Left lung (tissue), 10 donors: ENCODE measurements around the gene FAM43A. TPM values are rescaled to one million over a fixed set of nuclear protein-coding genes. Genes with fewer than 3 reads are reported as not detected.

Source experiments
- ATAC-seq: fragments of 200-7000 bp; cut with Tn5 transposase; one replicate; pipeline ENCODE4 v1.9.1; 2020; ENCODE audit warnings: moderate library complexity
- DNase-seq, 4 donors: peaks; one replicate each; pipeline ENCODE4 v3.0.0-alpha.2; 2013 to 2020
- H3K27ac ChIP-seq, 2 donors: fragments of 200-600 bp; sonication (generic) in 1 of 2; one replicate each; pipeline versions ENCODE4 v1.5.0 to v1.8.0; 2020 to 2021
- H3K27me3 ChIP-seq, 2 donors: fragments of 200-600 bp; sonication (generic) in 1 of 2; one replicate each; pipeline versions ENCODE4 v1.5.0 to v1.8.0; 2020 to 2021
- H3K36me3 ChIP-seq, 2 donors: fragments of 200-600 bp; sonication (generic) in 1 of 2; one replicate each; pipeline versions ENCODE4 v1.5.0 to v1.8.0; 2020 to 2021
- H3K4me1 ChIP-seq, 2 donors: fragments of 200-600 bp; one replicate each; pipeline ENCODE4 v1.8.0; 2021
- H3K4me3 ChIP-seq, 2 donors: fragments of 200-600 bp; sonication (generic) in 1 of 2; one replicate each; pipeline versions ENCODE4 v1.5.0 to v1.8.0; 2020 to 2021; ENCODE audit warnings: mild to moderate bottlenecking in 1 of 2
- H3K9me3 ChIP-seq, 2 donors: fragments of 200-600 bp; sonication (generic) in 1 of 2; one replicate each; pipeline versions ENCODE4 v1.5.0 to v1.8.0; 2020 to 2021
- intact Hi-C, 2 donors: fragments of 100-400 bp; cut with DNase I; formaldehyde crosslinking; loops; one replicate each; pipeline versions ENCODE4 v1.11.2 to v1.14.2; 2022
- polyA plus RNA-seq, 6 donors: library from polyadenylated mRNA; unstranded; fragments of 120-200 nt; gene quantifications; one replicate each; pipeline ENCODE4 v1.2.1, GENCODE V29; 2013; ENCODE audit not compliant: insufficient read length in 6 of 6
- total RNA-seq, 2 donors: library from RNA; stranded (reverse); fragmentation: NEBNext Ultra II Directional; extraction: Animal tissue kit (Norgen Biotek cat#: 25700); gene quantifications; one replicate each; pipeline ENCODE4 v1.2.1, GENCODE V29; 2021
- TF ChIP-seq, protein P1 (sequence below), 2 donors: fragments of 200-600 bp; sonication (generic) in 1 of 2; IDR thresholded peaks; one replicate each; pipeline versions ENCODE4 v1.5.0 to v1.8.0; 2021; ENCODE audit warnings: antibody characterized with exemption in 2 of 2
- donor health status: DM: no; HTN: yes; CAD: no.
- donor health status: DM: no; HTN: no; CAD: no.

Gene FAM43A
- total and polyA plus RNA-seq, 8 donors = 6.4 to 25.4 (median 17.2) TPM

DNA sequence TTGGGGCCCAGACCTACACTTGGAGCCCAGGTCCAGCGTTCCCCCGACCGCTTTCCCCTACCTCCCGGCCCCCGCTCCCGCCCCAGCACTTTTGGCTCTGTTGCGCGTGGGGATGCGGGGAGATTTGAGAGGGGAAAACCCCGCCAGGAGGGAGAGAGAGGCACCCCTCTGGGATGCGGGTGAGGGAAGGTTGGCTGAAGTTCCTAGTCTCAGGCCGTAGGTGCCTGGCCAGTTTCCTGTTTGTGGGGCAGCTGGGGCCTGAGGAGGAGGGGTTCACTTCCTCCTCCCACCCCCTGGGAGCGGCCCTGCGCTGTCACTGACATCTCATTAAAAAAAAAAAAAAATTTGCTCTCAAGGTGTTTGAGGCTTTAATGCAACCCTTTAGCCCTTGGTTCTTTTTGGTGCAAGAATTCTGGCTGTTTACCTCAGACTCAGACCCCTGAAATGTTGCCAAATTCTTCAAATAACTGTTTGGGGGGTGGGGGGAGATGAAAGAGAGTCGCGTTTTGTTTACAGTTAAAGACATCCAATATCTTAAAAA lies 2.6 kb downstream of the FAM43A start:
- Histone ChIP-seq H3K4me3 (peak overlapping the region; percentile 60 to 66), H3K9me3 (no peaks in the 10 kb centered on the region), H3K4me1 (peaks cover 24 to 47% of the 10 kb centered on the region in 2 donors), H3K27me3 (peaks cover 0 to 28% of the 10 kb centered on the region in 2 donors), H3K27ac (peak overlapping the region; percentile 37 to 84), H3K36me3 (no peaks in the 10 kb centered on the region)
- peak; percentile 3 for ATAC-seq
- intact Hi-C loops = loop anchor here in 1 of 2 donors (5.0 kb wide), 1 partner anchor 419 kb away; no protein-coding TSS in a partner anchor
- TF ChIP-seq, protein P1, sequence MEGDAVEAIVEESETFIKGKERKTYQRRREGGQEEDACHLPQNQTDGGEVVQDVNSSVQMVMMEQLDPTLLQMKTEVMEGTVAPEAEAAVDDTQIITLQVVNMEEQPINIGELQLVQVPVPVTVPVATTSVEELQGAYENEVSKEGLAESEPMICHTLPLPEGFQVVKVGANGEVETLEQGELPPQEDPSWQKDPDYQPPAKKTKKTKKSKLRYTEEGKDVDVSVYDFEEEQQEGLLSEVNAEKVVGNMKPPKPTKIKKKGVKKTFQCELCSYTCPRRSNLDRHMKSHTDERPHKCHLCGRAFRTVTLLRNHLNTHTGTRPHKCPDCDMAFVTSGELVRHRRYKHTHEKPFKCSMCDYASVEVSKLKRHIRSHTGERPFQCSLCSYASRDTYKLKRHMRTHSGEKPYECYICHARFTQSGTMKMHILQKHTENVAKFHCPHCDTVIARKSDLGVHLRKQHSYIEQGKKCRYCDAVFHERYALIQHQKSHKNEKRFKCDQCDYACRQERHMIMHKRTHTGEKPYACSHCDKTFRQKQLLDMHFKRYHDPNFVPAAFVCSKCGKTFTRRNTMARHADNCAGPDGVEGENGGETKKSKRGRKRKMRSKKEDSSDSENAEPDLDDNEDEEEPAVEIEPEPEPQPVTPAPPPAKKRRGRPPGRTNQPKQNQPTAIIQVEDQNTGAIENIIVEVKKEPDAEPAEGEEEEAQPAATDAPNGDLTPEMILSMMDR (IDR thresholded peaks at IDR 0.05) = no peak
- peak; percentile 41 to 75 (median 64) for DNase-seq

DNA sequence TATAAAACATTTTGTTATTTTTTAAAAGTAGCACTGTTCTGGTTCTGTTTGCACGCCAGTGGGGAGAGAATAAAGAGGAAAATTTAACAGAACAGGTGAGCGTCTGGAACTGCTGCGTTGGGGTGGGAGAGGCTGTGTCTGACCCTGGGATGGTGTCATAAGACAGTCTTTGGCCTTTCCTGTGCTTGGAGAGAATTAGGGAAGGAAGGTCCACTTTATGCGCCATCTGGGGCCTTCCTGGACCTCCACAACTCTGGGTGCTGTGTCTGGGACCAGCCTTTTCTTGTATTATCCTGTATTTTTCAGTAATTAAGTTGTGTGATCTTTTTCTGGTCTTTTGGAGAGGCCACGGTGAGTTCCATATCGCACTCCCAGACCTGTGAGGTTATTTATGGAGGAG lies 3.3 kb downstream of the FAM43A start:
- DNase-seq (no peak), ATAC-seq (no peak)
- Histone ChIP-seq H3K27ac (peak overlapping the region; percentile 39 to 44), H3K4me3 (peak overlapping the region in 1 of 2 donors; percentile 66), H3K4me1 (peaks cover 24 to 47% of the 10 kb centered on the region in 2 donors), H3K9me3 (no peaks in the 10 kb centered on the region), H3K27me3 (peaks cover 0 to 28% of the 10 kb centered on the region in 2 donors), H3K36me3 (no peaks in the 10 kb centered on the region)
- TF ChIP-seq, protein P1 (IDR thresholded peaks at IDR 0.05) = no peak
- intact Hi-C loops = loop anchor here in 1 of 2 donors (5.0 kb wide), 1 partner anchor 418 kb away; no protein-coding TSS in a partner anchor

DNA sequence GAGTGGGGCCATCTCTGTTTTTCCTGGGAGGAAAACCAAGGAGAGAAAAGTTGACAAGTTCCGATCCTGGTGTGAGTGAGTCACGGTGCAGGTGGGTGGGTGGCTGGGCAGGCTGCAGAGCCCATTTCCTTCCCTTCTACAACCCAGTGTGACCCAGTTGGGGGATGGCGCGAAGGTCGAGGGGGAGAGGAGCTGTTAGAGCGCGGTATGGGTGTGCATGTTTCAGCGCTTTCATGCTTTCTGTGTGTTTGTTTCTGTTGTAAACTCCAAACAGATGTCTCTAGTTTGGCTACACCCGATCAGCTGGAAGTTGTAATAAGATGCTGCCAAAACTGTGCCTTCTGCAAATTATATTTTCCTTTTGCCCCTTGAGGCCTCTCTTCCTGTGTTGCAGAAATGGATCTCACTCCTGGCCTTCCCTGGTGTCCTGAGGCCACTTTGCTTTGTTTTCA lies 3.8 kb downstream of the FAM43A start:
- TF ChIP-seq, protein P1 (IDR thresholded peaks at IDR 0.05) = no peak
- DNase-seq (peak in 2 of 4 donors; percentile 88 to 92), ATAC-seq (no peak)
- peak overlapping the region in 1 of 2 donors; percentile 39 for H3K27ac ChIP-seq
- no peaks in the 10 kb centered on the region for H3K9me3 ChIP-seq
- H3K36me3 ChIP-seq = no peaks in the 10 kb centered on the region
- no peak overlapping the region for H3K4me3 ChIP-seq
- H3K4me1 ChIP-seq = peaks cover 24 to 47% of the 10 kb centered on the region in 2 donors
- intact Hi-C loops = loop anchor here in 1 of 2 donors (5.0 kb wide), 1 partner anchor 418 kb away; no protein-coding TSS in a partner anchor
- peaks cover 0 to 28% of the 10 kb centered on the region in 2 donors for H3K27me3 ChIP-seq

DNA sequence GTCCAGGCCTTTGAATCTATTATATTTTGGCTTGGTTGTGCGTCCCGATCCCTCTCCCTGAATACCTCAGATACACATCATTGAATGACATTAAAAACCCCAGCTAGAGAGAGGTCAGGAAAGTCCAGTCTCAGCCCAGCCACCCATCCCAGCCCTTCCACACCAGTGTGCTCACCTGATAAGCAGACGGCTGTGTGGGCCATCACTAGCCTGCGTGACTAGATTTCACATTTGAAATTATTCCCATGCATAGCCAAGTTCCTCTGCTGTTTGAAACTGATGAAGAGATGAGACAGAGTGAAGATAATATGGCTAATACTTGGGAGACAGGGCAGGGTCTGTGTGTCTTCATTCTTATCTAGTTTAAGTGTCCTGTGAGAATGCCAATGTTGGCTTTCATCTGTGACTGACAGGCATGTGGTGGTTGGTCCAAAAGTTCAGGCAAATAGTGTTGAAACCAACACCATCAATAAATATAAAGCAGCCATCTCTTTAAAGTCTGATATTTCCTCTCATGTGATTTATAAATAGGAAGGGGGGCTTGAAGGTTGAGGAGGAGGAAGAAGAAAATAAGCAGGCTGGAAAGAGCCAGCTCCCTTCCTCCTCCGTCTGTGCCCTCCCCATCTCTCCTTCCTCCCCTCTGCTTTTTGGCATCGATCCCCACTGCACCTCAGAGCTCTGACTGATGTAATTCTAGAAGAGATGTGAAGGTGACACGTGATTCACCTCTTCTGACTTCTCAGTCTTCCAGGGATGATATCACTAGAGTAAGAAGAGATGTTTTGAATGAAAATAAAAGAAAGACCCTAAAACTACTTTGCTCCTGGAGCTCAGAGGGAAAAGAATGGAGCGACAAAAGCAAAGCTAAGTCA lies 5.1 kb downstream of the FAM43A start:
- Histone ChIP-seq H3K27me3 (peaks cover 0 to 26% of the 10 kb centered on the region in 2 donors), H3K36me3 (no peaks in the 10 kb centered on the region), H3K4me3 (no peak overlapping the region), H3K27ac (no peak overlapping the region), H3K4me1 (peaks cover 20 to 41% of the 10 kb centered on the region in 2 donors), H3K9me3 (no peaks in the 10 kb centered on the region)
- TF ChIP-seq, protein P1 (IDR thresholded peaks at IDR 0.05) = no peak
- no peak for DNase-seq
- no peak for ATAC-seq
- intact Hi-C loops = no loop called here
